ENCODE data around the gene PPM1D.
"Not testable (repeated sequence)": the region's sequence is repeated elsewhere in the genome, so short reads cannot be mapped to it uniquely, and the experiment has no call there.

The PPM1D gene

GRCh38 chr17:60622961-60623360, 23.0 kb downstream of the PPM1D start:
- no peak for DNase-seq (ENCODE audit: low spot score)

- DNase-seq (ENCODE audit: low spot score): no peak
These were observed 23.4 kb downstream of the PPM1D start for GRCh38 chr17:60623415-60623814.

- DNase-seq (ENCODE audit: low spot score): no peak
These were observed 27.1 kb downstream of the PPM1D start for GRCh38 chr17:60627124-60627523.

- no peak for DNase-seq (ENCODE audit: low spot score)
These were observed 28.4 kb downstream of the PPM1D start for GRCh38 chr17:60628252-60628889.

GRCh38 chr17:60629120-60629519, 29.1 kb downstream of the PPM1D start:
- no peak for DNase-seq (ENCODE audit: low spot score)

- no peak for DNase-seq (ENCODE audit: low spot score)
These were observed 30.4 kb downstream of the PPM1D start for GRCh38 chr17:60630352-60630751.

GRCh38 chr17:60631119-60631518, 31.1 kb downstream of the PPM1D start:
- no peak for DNase-seq (ENCODE audit: low spot score)

GRCh38 chr17:60637683-60638082, 37.7 kb downstream of the PPM1D start:
- DNase-seq (ENCODE audit: low spot score): no peak

GRCh38 chr17:60639019-60639330, 39.0 kb downstream of the PPM1D start:
- DNase-seq (ENCODE audit: low spot score): no peak

GRCh38 chr17:60640503-60640902, 40.5 kb downstream of the PPM1D start:
- no peak for DNase-seq (ENCODE audit: low spot score)

GRCh38 chr17:60641126-60641525, 41.1 kb downstream of the PPM1D start:
- no peak for DNase-seq (ENCODE audit: low spot score)

GRCh38 chr17:60641810-60642220, 41.8 kb downstream of the PPM1D start:
- DNase-seq (ENCODE audit: low spot score): peak; percentile 86

GRCh38 chr17:60645918-60646523, 46.0 kb downstream of the PPM1D start:
- no peak for DNase-seq (ENCODE audit: low spot score)

GRCh38 chr17:60646701-60647100, 46.7 kb downstream of the PPM1D start:
- DNase-seq (ENCODE audit: low spot score): no peak

- DNase-seq (ENCODE audit: low spot score): no peak
These were observed 47.7 kb downstream of the PPM1D start for GRCh38 chr17:60647705-60648104.

GRCh38 chr17:60652454-60653247, 52.7 kb downstream of the PPM1D start:
- no peak for DNase-seq (ENCODE audit: low spot score)

GRCh38 chr17:60653569-60653968, 53.6 kb downstream of the PPM1D start:
- DNase-seq (ENCODE audit: low spot score): no peak

GRCh38 chr17:60656499-60656898, 56.5 kb downstream of the PPM1D start:
- no peak for DNase-seq (ENCODE audit: low spot score)

GRCh38 chr17:60659156-60659555, 59.2 kb downstream of the PPM1D start:
- DNase-seq (ENCODE audit: low spot score): no peak

GRCh38 chr17:60661489-60661888, 61.5 kb downstream of the PPM1D start:
- DNase-seq (ENCODE audit: low spot score): no peak

GRCh38 chr17:60664022-60664421, 64.0 kb downstream of the PPM1D start:
- no peak for DNase-seq (ENCODE audit: low spot score)

- DNase-seq (ENCODE audit: low spot score): no peak
These were observed 65.6 kb downstream of the PPM1D start for GRCh38 chr17:60665602-60666001.

GRCh38 chr17:60668741-60669140, 68.7 kb downstream of the PPM1D start:
- DNase-seq (ENCODE audit: low spot score): not testable (repeated sequence)

Data from putamen (tissue), 1 donor.